ENCODE results near the gene USP10. TPM values are rescaled to one million over a fixed set of nuclear protein-coding genes. Genes with fewer than 3 reads are reported as not detected.

Gene USP10
- total RNA-seq, 1 donor from 2014 or later: 128 TPM

DNA sequence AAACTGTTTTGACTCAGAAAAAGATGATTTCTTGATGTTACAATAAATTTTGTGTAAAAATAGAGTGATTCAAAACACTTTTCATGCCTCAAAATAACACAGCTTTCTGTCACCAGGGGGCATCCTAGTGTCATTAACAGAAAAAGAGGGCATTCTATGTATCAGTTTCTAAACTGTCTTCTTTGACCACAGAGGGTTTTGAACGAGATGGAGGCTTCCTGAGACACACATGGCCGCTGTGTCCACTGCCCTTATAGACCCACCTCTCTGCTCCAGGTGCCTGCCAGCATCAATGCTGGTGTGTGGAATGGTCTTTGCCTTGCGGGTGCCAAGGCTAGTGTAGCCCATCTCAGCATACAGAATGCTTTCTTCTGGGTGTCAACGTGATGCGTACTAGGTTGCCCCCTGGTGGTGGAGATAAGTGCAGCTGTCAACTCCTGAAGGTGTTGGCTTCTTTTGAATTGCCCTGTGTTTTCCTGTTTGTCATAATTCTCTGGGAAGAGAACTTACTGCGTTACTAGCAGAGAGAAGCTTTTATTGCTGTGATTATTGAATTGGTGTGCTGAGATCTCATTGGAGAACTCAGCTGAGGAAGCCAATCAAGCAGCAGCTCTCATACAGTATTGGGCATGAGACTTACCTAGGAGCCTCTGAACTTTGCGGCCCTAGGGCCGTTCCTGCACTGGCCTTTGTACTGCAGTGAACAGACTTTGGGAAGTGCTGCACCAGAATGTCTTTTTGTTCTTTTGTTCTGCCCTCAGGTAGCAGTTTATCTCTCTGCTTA, 38.6 kb downstream of the USP10 start:
- Mint-ChIP-seq H3K36me3 (no peaks in the 10 kb centered on the region), H3K9me3 (no peaks in the 10 kb centered on the region), H3K4me1 (peaks cover 35% of the 10 kb centered on the region), H3K27me3 (ENCODE audit: low read depth) (no peaks in the 10 kb centered on the region), H3K4me3 (no peak overlapping the region), H3K27ac (peak overlapping the region; percentile 73)
- DNase-seq (ENCODE audit: low spot score in 2 of 2, unreplicated experiment in 2 of 2): peak in 1 of 2 experiments; percentile 74
- TF ChIP-seq, protein P1, sequence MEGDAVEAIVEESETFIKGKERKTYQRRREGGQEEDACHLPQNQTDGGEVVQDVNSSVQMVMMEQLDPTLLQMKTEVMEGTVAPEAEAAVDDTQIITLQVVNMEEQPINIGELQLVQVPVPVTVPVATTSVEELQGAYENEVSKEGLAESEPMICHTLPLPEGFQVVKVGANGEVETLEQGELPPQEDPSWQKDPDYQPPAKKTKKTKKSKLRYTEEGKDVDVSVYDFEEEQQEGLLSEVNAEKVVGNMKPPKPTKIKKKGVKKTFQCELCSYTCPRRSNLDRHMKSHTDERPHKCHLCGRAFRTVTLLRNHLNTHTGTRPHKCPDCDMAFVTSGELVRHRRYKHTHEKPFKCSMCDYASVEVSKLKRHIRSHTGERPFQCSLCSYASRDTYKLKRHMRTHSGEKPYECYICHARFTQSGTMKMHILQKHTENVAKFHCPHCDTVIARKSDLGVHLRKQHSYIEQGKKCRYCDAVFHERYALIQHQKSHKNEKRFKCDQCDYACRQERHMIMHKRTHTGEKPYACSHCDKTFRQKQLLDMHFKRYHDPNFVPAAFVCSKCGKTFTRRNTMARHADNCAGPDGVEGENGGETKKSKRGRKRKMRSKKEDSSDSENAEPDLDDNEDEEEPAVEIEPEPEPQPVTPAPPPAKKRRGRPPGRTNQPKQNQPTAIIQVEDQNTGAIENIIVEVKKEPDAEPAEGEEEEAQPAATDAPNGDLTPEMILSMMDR (IDR thresholded peaks at IDR 0.05; ENCODE audit: unreplicated experiment): peak; percentile 91

DNA sequence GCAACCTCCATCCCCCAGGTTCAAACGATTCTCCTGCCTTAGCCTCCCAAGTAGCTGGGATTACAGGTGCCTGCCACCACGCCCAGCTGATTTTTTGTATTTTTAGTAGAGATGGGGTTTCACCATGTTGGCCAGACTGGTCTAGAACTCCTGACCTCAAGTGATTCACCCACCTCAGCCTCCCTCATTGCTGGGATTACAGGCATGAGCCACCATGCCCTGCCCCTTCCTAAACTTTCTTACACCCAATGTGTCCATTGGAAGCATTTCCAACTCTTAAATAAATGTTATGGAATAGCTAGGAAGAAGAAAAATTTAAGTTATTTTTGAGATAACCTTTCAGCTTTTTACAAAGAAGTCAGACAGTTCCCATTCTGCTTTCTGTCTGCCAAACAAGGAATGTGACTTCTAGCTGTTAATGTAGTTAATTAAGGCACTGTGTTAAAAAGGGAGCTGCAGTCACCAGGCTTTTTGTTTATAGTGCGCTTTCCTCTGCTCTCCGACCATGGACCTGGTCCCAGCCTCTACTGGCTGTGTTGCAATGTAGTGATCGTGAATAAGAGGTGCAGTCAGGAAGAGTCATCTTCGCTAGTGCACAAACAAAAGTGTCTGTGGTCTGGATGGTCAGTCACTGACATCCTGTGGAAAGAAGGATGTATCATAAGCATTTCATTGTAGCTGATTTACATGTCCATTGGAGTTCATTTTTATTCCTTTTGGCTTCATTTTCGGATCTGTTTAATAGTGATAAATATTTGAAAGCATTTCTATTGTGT, 39.7 kb downstream of the USP10 start:
- Mint-ChIP-seq H3K27me3 (ENCODE audit: low read depth) (no peaks in the 10 kb centered on the region), H3K36me3 (peaks cover 1% of the 10 kb centered on the region), H3K9me3 (no peaks in the 10 kb centered on the region), H3K27ac (no peak overlapping the region), H3K4me1 (peaks cover 30% of the 10 kb centered on the region), H3K4me3 (no peak overlapping the region)
- no peak for DNase-seq (ENCODE audit: low spot score in 2 of 2, unreplicated experiment in 2 of 2)
- TF ChIP-seq, protein P1 (IDR thresholded peaks at IDR 0.05; ENCODE audit: unreplicated experiment): no peak

DNA sequence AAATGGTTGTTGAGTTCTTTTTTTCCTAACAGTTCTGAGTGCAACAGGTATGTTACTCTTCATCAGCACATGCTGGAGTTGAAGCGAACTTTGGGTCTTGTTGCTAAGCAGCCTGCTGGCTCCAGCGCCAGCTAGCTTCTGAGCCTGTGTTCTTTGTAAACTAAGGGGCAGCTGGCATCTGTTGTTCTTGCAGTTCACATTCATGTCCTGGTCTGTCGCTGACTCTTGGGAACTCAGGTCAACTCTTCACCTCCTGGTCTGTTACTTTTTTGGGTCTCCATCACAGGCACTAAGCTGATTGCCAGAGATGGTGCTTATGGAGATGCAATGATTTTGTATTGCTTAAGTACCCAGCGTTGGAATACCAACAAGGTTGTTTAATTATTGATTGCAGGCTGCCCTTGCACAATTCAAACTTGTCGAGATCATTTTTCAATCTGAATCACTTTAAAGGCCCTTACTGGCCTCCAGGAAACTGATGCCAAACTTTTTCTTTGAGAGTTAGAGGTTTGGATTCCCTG, 40.9 kb downstream of the USP10 start:
- Mint-ChIP-seq H3K9me3 (no peaks in the 10 kb centered on the region), H3K36me3 (peaks cover 8% of the 10 kb centered on the region), H3K27me3 (ENCODE audit: low read depth) (no peaks in the 10 kb centered on the region), H3K4me3 (no peak overlapping the region), H3K27ac (no peak overlapping the region), H3K4me1 (peaks cover 27% of the 10 kb centered on the region)
- no peak for DNase-seq (ENCODE audit: low spot score in 2 of 2, unreplicated experiment in 2 of 2)
- TF ChIP-seq, protein P1 (IDR thresholded peaks at IDR 0.05; ENCODE audit: unreplicated experiment): no peak

DNA sequence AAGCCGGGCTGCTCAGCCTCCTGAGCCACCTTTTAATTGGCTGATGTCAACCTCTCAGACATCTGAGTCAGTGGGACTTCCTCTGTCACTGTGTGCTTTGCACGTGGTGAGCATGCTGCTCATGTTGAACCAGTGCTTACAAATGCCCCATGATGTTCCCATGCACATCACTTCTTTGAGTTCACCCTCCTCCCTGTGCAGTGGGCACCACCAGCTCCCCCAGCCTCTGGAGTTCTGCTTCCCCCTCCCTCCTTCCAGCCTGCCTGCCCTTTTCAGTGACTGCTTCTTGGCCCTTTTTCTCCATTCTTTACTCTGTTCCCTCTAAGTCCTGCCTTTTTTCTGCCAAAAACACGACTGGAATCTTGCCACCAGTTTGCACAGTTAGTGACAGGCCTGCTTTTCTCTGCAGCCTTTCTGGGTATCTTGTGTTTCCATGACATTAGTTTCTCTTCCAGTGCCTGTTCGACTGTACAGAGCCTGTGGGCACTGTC, 41.6 kb downstream of the USP10 start:
- H3K4me1 Mint-ChIP-seq: peaks cover 23% of the 10 kb centered on the region
- no peaks in the 10 kb centered on the region for H3K9me3 Mint-ChIP-seq
- H3K4me3 Mint-ChIP-seq: no peak overlapping the region
- peaks cover 8% of the 10 kb centered on the region for H3K36me3 Mint-ChIP-seq
- no peaks in the 10 kb centered on the region for H3K27me3 Mint-ChIP-seq (ENCODE audit: low read depth)
- no peak for DNase-seq (ENCODE audit: low spot score in 2 of 2, unreplicated experiment in 2 of 2)
- TF ChIP-seq, protein P1 (IDR thresholded peaks at IDR 0.05; ENCODE audit: unreplicated experiment): no peak
- H3K27ac Mint-ChIP-seq: peak overlapping the region; percentile 60

DNA sequence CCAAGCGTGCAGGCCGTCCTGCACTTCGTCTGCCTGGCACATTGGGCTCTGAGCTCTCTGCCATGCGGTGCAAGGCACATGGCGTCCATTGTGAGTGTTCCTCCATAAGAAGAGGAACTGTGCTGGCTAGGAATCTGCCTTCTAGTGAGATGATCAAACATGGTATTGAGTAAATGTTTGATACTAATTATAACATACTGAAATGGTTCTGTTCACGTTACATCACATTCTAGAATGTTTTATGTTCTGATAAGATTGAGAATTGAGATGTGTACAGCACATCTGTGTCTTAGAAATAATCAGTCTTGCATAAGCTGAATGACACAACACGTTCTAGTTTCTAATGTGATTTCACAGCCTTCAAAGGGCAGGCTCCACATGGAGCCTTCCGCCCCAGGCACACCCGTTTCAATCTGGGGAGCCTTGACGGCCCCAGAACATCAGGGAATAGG, 42.9 kb downstream of the USP10 start:
- no peak for DNase-seq (ENCODE audit: low spot score in 2 of 2, unreplicated experiment in 2 of 2)
- H3K36me3 Mint-ChIP-seq: peaks cover 8% of the 10 kb centered on the region
- no peak overlapping the region for H3K4me3 Mint-ChIP-seq
- peak overlapping the region; percentile 78 for H3K27ac Mint-ChIP-seq
- TF ChIP-seq, protein P1 (IDR thresholded peaks at IDR 0.05; ENCODE audit: unreplicated experiment): no peak
- peaks cover 18% of the 10 kb centered on the region for H3K4me1 Mint-ChIP-seq
- H3K9me3 Mint-ChIP-seq: no peaks in the 10 kb centered on the region
- H3K27me3 Mint-ChIP-seq (ENCODE audit: low read depth): no peaks in the 10 kb centered on the region

Data from mesothelial cell of epicardium (in vitro differentiated cells).